Mesenchymal stem cell (in vitro differentiated cells and primary cell): ENCODE data around the gene GAP43.

ENCODE experiments used
- DNase-seq: peaks from one replicate; pipeline ENCODE4 v3.0.0-alpha.2; 2013
- H2AFZ ChIP-seq: one replicate; pipeline ENCODE4 v1.6.1; 2013; ENCODE audit warnings: low read depth, mild to moderate bottlenecking, control low read depth, inconsistent platforms, low read length, moderate library complexity
- H2AK5ac ChIP-seq: 2 replicates; pipeline ENCODE4 v1.6.1; 2013; ENCODE audit warnings: low read length, moderate library complexity, mild to moderate bottlenecking, inconsistent platforms; ENCODE audit not compliant: severe bottlenecking
- H2BK120ac ChIP-seq: one replicate; pipeline ENCODE4 v1.6.1; 2013; ENCODE audit warnings: low read depth, mild to moderate bottlenecking, inconsistent platforms, low read length, moderate library complexity
- H2BK12ac ChIP-seq, 2 experiments: one replicate each; pipeline ENCODE4 v1.6.1; 2013; ENCODE audit warnings: inconsistent platforms in 2 of 2, low read length in 2 of 2, mild to moderate bottlenecking in 2 of 2, moderate library complexity in 2 of 2, control low read depth in 1 of 2
- H2BK15ac ChIP-seq: one replicate; pipeline ENCODE4 v1.6.1; 2013; ENCODE audit warnings: mild to moderate bottlenecking, low read depth, inconsistent platforms; ENCODE audit not compliant: poor library complexity, severe bottlenecking
- H2BK5ac ChIP-seq: 2 replicates; pipeline ENCODE4 v1.6.1; 2013; ENCODE audit warnings: low read depth, mild to moderate bottlenecking, low read length, control low read depth, inconsistent platforms; ENCODE audit not compliant: poor library complexity, severe bottlenecking
- H3K14ac ChIP-seq, 2 experiments: one replicate each; pipeline ENCODE4 v1.6.1; 2013; ENCODE audit warnings: inconsistent platforms in 2 of 2, low read length in 2 of 2, control low read depth in 1 of 2, mild to moderate bottlenecking in 1 of 2, moderate library complexity in 1 of 2
- H3K18ac ChIP-seq, 2 experiments: one replicate each; pipeline ENCODE4 v1.6.1; 2013; ENCODE audit warnings: inconsistent platforms in 2 of 2, low read length in 2 of 2, control low read depth in 1 of 2, low read depth in 1 of 2, mild to moderate bottlenecking in 1 of 2
- H3K23ac ChIP-seq, 2 experiments: one replicate each; pipeline ENCODE4 v1.6.1; 2013; ENCODE audit warnings: inconsistent platforms in 2 of 2, low read length in 2 of 2, mild to moderate bottlenecking in 2 of 2, moderate library complexity in 2 of 2, control low read depth in 1 of 2
- H3K27ac ChIP-seq: 2 replicates; pipeline ENCODE4 v1.5.1; 2013; ENCODE audit warnings: mild to moderate bottlenecking, moderate library complexity, low read length, control low read depth, inconsistent platforms; ENCODE audit not compliant: poor library complexity, severe bottlenecking
- H3K27me3 ChIP-seq, 2 experiments: 2 replicates each; pipeline versions ENCODE4 v1.6.1 to v1.7.0; 2013; ENCODE audit warnings: low read length in 2 of 2, mild to moderate bottlenecking in 2 of 2, moderate library complexity in 2 of 2, control low read depth in 1 of 2, inconsistent platforms in 1 of 2; ENCODE audit not compliant: control insufficient read depth in 1 of 2, insufficient read depth in 1 of 2
- H3K36me3 ChIP-seq, 2 experiments: 2 replicates each; pipeline versions ENCODE4 v1.6.1 to v1.7.0; 2013; ENCODE audit warnings: low read length in 2 of 2, control low read depth in 1 of 2, inconsistent platforms in 1 of 2, low read depth in 1 of 2, mild to moderate bottlenecking in 1 of 2; ENCODE audit not compliant: insufficient read depth in 2 of 2, control insufficient read depth in 1 of 2
- H3K4ac ChIP-seq, 2 experiments: one replicate each; pipeline ENCODE4 v1.6.1; 2013; ENCODE audit warnings: inconsistent platforms in 2 of 2, low read length in 2 of 2, mild to moderate bottlenecking in 2 of 2, moderate library complexity in 2 of 2, control low read depth in 1 of 2, low read depth in 1 of 2
- H3K4me1 ChIP-seq: 2 replicates; pipeline ENCODE4 v1.6.1; 2013; ENCODE audit warnings: low read depth, low read length, control low read depth; ENCODE audit not compliant: control insufficient read depth, insufficient read depth
- H3K4me2 ChIP-seq: 2 replicates; pipeline ENCODE4 v1.6.1; 2013; ENCODE audit warnings: low read length, mild to moderate bottlenecking, inconsistent platforms; ENCODE audit not compliant: poor library complexity, severe bottlenecking
- H3K4me3 ChIP-seq, 2 experiments: 2 replicates each; pipeline versions ENCODE4 v1.5.1 to v1.7.0; 2013; ENCODE audit warnings: low read length in 2 of 2, mild to moderate bottlenecking in 2 of 2, control low read depth in 1 of 2, low read depth in 1 of 2; ENCODE audit not compliant: insufficient read depth in 1 of 2
- H3K79me1 ChIP-seq: replicated peaks from 2 replicates; pipeline ENCODE4 v1.6.1; 2013; ENCODE audit warnings: mild to moderate bottlenecking, control low read depth, low read length, inconsistent platforms; ENCODE audit not compliant: poor library complexity, severe bottlenecking
- H3K9ac ChIP-seq: 2 replicates; pipeline ENCODE4 v1.7.0; 2013; ENCODE audit warnings: mild to moderate bottlenecking, low read length, moderate library complexity
- H3K9me3 ChIP-seq: 2 replicates; pipeline ENCODE4 v1.7.0; 2013; ENCODE audit warnings: mild to moderate bottlenecking, low read length; ENCODE audit not compliant: control insufficient read depth
- H4K8ac ChIP-seq: one replicate; pipeline ENCODE4 v1.6.1; 2013; ENCODE audit warnings: inconsistent platforms, mild to moderate bottlenecking, low read length, moderate library complexity
- H4K91ac ChIP-seq: one replicate; pipeline ENCODE4 v1.6.1; 2013; ENCODE audit warnings: mild to moderate bottlenecking, low read length, inconsistent platforms
- WGBS: methylation state at CpG from one replicate; pipeline ENCODE4 v1.1.7; 2013; ENCODE audit warnings: mixed read lengths; 5-methylcytosine and 5-hydroxymethylcytosine counted together

Gene GAP43

DNA sequence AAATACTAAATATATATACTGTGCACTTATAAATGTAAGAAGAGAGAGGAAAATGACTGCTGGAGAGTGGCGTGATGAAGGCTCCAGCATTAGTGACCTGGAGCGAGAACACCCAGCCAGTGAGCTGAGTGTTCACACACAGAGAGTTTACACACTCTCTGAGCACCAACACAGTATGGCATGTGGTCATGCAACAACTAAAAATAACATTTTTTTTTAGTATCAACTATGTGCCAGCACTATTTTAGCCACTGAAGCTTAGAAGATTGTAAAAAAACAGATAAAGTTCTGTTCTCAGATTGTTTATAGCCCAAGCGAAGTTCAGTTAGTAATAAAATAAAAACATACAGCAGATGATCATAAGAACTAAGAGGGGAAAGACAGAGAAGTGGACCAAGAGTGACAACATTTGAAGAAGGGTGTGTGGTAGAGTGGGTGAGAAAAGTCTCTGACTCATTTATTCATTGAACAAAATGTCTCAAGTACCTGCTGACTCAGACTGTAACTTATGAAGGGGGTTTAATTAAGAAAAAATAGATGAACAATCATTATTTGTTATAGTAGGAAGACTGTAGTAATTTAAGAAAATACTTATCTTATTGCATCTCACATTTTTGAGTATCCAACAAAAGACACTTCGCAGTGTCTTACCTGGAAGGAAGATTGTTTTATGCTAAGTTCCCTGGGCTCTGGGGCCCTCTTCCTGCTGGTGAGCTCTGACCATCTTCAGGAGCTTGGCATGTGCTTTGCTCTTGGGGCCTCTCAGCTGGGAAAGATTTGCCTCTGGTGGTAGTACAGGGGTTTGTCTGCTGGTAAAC, 43.8 kb downstream of the GAP43 start:
- Histone ChIP-seq H3K4me1 (peaks cover 2% of the 10 kb centered on the region), H2AFZ (no peak overlapping the region), H2BK5ac (no peak overlapping the region), H2AK5ac (no peak overlapping the region), H3K23ac (no peak overlapping the region), H3K18ac (peak overlapping the region; percentile 60 to 62), H2BK15ac (no peak overlapping the region), H3K27me3 (no peaks in the 10 kb centered on the region), H3K27ac (no peak overlapping the region), H3K4me2 (no peak overlapping the region), H2BK120ac (no peak overlapping the region), H3K36me3 (no peaks in the 10 kb centered on the region), H3K14ac (no peak overlapping the region), H3K4ac (peak overlapping the region in 1 of 2 experiments; percentile 43), H4K8ac (peak overlapping the region; percentile 54), H3K79me1 (no peaks in the 10 kb centered on the region), H3K9ac (no peak overlapping the region), H4K91ac (no peak overlapping the region), H3K9me3 (no peaks in the 10 kb centered on the region), H3K4me3 (no peak overlapping the region), H2BK12ac (no peak overlapping the region)
- peak; percentile 38 for DNase-seq
- WGBS: 74% methylated on average over 4 of the region's 4 CpGs

DNA sequence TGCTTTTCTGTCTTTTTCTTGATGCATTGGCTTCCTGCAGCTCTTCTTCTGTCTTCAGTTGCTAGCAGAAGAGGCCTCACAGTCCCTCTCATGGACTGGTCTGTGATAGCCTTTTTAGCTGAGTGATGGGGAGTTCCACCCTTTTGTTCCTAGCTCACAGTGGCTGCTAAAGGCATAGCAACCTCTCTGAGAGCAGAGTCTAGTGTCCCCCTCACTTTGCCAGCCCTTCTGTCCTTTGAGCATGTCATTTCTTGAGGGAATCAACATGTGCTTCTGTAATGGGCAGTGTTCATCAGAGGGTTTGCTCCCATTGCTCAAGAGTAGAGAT, 44.4 kb downstream of the GAP43 start:
- Histone ChIP-seq H4K91ac (no peak overlapping the region), H3K18ac (peak overlapping the region; percentile 60 to 62), H3K4ac (peak overlapping the region in 1 of 2 experiments; percentile 43), H3K9me3 (no peaks in the 10 kb centered on the region), H3K27me3 (no peaks in the 10 kb centered on the region), H2AK5ac (no peak overlapping the region), H2BK5ac (no peak overlapping the region), H3K27ac (no peak overlapping the region), H3K4me2 (no peak overlapping the region), H3K4me3 (no peak overlapping the region), H4K8ac (peak overlapping the region; percentile 54), H3K23ac (peak overlapping the region in 1 of 2 experiments; percentile 14), H3K4me1 (peaks cover 2% of the 10 kb centered on the region), H2BK12ac (peak overlapping the region in 1 of 2 experiments; percentile 66), H3K14ac (no peak overlapping the region), H3K36me3 (no peaks in the 10 kb centered on the region), H3K79me1 (no peaks in the 10 kb centered on the region), H3K9ac (no peak overlapping the region), H2AFZ (no peak overlapping the region), H2BK15ac (peak overlapping the region; percentile 83), H2BK120ac (no peak overlapping the region)
- DNase-seq: no peak

DNA sequence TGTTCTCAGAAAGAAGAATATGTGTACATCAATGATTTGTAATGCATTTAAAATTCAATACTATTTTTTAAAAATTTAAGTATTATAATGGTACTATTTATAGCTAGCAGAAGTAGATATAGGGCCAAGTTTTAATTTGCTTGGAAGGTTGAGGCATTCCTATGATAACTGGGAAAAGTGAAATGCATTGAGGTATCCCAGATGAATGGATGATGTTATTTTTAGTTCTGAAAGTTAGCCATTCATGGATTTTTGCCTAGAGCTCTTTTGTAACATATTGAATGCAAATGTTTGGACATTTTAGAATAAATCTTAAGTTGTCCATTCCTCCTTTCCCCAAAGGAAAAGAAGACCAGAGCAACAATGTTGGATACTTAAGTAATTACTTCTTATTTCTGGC, 47.6 kb downstream of the GAP43 start:
- H3K23ac ChIP-seq: no peak overlapping the region
- no peak overlapping the region for H2BK5ac ChIP-seq
- H2BK15ac ChIP-seq: no peak overlapping the region
- H2AFZ ChIP-seq: no peak overlapping the region
- H2BK120ac ChIP-seq: no peak overlapping the region
- no peak overlapping the region for H3K18ac ChIP-seq
- no peak overlapping the region for H2AK5ac ChIP-seq
- no peak overlapping the region for H3K9ac ChIP-seq
- H2BK12ac ChIP-seq: no peak overlapping the region
- H3K9me3 ChIP-seq: no peaks in the 10 kb centered on the region
- H3K27me3 ChIP-seq: peaks cover 0 to 3% of the 10 kb centered on the region in 2 experiments
- H3K4me1 ChIP-seq: peaks cover 2% of the 10 kb centered on the region
- H3K27ac ChIP-seq: no peak overlapping the region
- no peak overlapping the region for H4K91ac ChIP-seq
- H3K14ac ChIP-seq: no peak overlapping the region
- no peak overlapping the region for H3K4ac ChIP-seq
- H3K79me1 ChIP-seq: no peaks in the 10 kb centered on the region
- H4K8ac ChIP-seq: no peak overlapping the region
- no peak overlapping the region for H3K4me2 ChIP-seq
- no peaks in the 10 kb centered on the region for H3K36me3 ChIP-seq
- DNase-seq: no peak
- H3K4me3 ChIP-seq: no peak overlapping the region

DNA sequence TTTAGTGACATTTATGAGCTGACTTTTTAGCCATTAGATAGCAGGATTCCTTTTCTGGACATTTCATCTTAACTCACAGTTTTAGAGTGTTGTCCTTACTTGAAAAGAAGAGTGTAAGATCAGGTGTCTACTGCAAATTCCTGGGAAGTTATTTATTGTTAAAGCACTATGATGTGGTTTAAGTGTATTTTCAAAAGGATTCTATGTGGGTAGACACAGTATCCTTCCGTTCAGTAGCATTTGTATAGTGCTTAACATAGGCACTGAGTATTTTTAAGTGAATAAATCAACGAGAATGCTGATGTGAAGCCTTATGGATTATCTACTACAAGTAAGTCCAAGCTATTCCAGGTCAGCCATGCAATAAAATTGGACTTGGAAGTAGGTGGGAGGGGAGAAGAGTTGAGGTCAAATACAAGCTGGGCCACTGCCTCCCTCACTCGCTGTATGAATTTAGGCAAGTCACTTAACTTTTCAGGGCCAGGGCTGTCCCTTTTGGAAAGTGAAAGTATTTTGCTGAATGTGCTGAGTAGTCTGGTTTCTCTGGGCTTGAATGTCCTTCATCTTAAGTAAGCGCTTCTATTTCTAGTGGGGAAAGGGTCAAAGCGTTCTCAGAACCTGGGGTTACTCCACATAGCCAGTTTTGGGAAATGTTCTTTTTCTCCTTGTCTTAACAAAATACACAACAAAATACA, 48.6 kb downstream of the GAP43 start:
- Histone ChIP-seq H2BK15ac (no peak overlapping the region), H3K23ac (no peak overlapping the region), H3K18ac (peak overlapping the region in 1 of 2 experiments; percentile 30), H3K9me3 (no peaks in the 10 kb centered on the region), H3K36me3 (no peaks in the 10 kb centered on the region), H4K8ac (no peak overlapping the region), H3K14ac (no peak overlapping the region), H3K27ac (peak overlapping the region; percentile 59), H4K91ac (no peak overlapping the region), H3K4me2 (peak overlapping the region; percentile 38), H2BK12ac (no peak overlapping the region), H2BK5ac (no peak overlapping the region), H3K79me1 (no peaks in the 10 kb centered on the region), H3K27me3 (peaks cover 0 to 9% of the 10 kb centered on the region in 2 experiments), H2BK120ac (no peak overlapping the region), H3K9ac (peak overlapping the region; percentile 64), H3K4ac (no peak overlapping the region), H3K4me3 (peak overlapping the region in 1 of 2 experiments; percentile 63), H3K4me1 (peaks cover 2% of the 10 kb centered on the region), H2AK5ac (no peak overlapping the region), H2AFZ (no peak overlapping the region)
- 90% methylated on average over 4 of the region's 5 CpGs for WGBS
- DNase-seq: peak; percentile 36
